SK-N-SH (cell line): ENCODE data around the gene ATP11A.

Experiments
- EZH2phosphoT487 ChIP-seq: fragments of 200-600 bp; sonication (generic); IDR thresholded peaks from 2 replicates; pipeline ENCODE4 v1.6.1; 2017; ENCODE audit warnings: low read depth, mixed run types, mild to moderate bottlenecking, antibody characterized with exemption, moderate library complexity, borderline replicate concordance
- POLR2AphosphoS5 ChIP-seq: IDR thresholded peaks from 2 replicates; pipeline ENCODE4 v1.6.1; 2012; ENCODE audit warnings: low read depth, low read length
- RXRA ChIP-seq: IDR thresholded peaks from 2 replicates; pipeline ENCODE4 v1.4.0; 2012; ENCODE audit warnings: low read depth, mild to moderate bottlenecking, borderline replicate concordance
- TAF1 ChIP-seq: IDR thresholded peaks from 2 replicates; pipeline ENCODE4 v1.6.1; 2012; ENCODE audit warnings: low read depth, mild to moderate bottlenecking, low read length, moderate library complexity, borderline replicate concordance
- TEAD4 ChIP-seq: IDR thresholded peaks from 2 replicates; pipeline ENCODE4 v1.4.0; 2012; ENCODE audit warnings: mild to moderate bottlenecking, borderline replicate concordance; ENCODE audit not compliant: insufficient read depth
- TF ChIP-seq, protein P1 (sequence below): fragments of 200-600 bp; sonication (generic); IDR thresholded peaks from 2 replicates; pipeline ENCODE4 v1.6.1; 2017; ENCODE audit warnings: antibody characterized with exemption, mild to moderate bottlenecking, moderate library complexity

DNA sequence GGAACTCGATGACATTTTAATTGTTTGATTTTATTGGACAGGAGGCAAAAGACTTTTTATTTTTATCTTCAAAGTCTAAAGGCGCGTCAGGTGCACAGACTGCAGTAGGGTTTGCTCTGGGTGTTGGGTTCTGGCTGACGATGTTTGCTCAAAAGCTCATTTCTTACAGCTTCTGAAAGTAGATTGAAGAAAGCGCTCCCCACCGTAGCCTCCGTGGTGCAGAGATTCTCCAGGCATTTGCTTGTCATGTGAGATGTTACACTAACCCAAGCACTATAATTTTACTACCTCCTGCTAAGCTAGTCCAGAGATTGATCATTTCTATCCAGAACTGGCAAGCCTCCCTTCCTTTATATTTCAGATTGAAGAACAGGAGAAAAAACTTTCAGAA lies 14.5 kb upstream of the ATP11A start:
- TF ChIP-seq RXRA, result no peak
- TF ChIP-seq, protein P1, sequence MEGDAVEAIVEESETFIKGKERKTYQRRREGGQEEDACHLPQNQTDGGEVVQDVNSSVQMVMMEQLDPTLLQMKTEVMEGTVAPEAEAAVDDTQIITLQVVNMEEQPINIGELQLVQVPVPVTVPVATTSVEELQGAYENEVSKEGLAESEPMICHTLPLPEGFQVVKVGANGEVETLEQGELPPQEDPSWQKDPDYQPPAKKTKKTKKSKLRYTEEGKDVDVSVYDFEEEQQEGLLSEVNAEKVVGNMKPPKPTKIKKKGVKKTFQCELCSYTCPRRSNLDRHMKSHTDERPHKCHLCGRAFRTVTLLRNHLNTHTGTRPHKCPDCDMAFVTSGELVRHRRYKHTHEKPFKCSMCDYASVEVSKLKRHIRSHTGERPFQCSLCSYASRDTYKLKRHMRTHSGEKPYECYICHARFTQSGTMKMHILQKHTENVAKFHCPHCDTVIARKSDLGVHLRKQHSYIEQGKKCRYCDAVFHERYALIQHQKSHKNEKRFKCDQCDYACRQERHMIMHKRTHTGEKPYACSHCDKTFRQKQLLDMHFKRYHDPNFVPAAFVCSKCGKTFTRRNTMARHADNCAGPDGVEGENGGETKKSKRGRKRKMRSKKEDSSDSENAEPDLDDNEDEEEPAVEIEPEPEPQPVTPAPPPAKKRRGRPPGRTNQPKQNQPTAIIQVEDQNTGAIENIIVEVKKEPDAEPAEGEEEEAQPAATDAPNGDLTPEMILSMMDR, result no peak
- no peak for TF ChIP-seq EZH2phosphoT487
- no peak for TF ChIP-seq POLR2AphosphoS5
- TF ChIP-seq TEAD4, result no peak
- no peak for TF ChIP-seq TAF1
